K562 (cell line): Measurements from ENCODE around the gene PCBP3.

Experiments used
- CTCF ChIP-seq, 3 experiments: IDR thresholded peaks in 2 of 3; conservative IDR thresholded peaks in 1 of 3; 2 replicates each; pipeline ENCODE4 v1.5.1; 2011 to 2012; ENCODE audit warnings: low read length in 3 of 3, mild to moderate bottlenecking in 3 of 3, control low read depth in 2 of 3, improper control_type of control experiment in 1 of 3, inconsistent platforms in 1 of 3, low read depth in 1 of 3, mixed read lengths in 1 of 3, moderate library complexity in 1 of 3; ENCODE audit not compliant: insufficient read depth in 2 of 3
- NFIC ChIP-seq: fragments of 450-650 bp; IDR thresholded peaks from 2 replicates; pipeline ENCODE4 v1.6.1; 2017; ENCODE audit warnings: mild to moderate bottlenecking, inconsistent platforms
- POLR2A ChIP-seq: fragments of 450-650 bp; conservative IDR thresholded peaks from 2 replicates; pipeline ENCODE4 v1.6.1; 2016
- ZBTB2 ChIP-seq: fragments of 450-650 bp; IDR thresholded peaks from 2 replicates; pipeline ENCODE4 v1.6.1; 2016; ENCODE audit warnings: antibody characterized with exemption
- ZBTB8A ChIP-seq: fragments of 450-650 bp; IDR thresholded peaks from 2 replicates; pipeline ENCODE4 v1.6.1; 2018; ENCODE audit warnings: mild to moderate bottlenecking, moderate library complexity; ENCODE audit not compliant: partially characterized antibody

DNA sequence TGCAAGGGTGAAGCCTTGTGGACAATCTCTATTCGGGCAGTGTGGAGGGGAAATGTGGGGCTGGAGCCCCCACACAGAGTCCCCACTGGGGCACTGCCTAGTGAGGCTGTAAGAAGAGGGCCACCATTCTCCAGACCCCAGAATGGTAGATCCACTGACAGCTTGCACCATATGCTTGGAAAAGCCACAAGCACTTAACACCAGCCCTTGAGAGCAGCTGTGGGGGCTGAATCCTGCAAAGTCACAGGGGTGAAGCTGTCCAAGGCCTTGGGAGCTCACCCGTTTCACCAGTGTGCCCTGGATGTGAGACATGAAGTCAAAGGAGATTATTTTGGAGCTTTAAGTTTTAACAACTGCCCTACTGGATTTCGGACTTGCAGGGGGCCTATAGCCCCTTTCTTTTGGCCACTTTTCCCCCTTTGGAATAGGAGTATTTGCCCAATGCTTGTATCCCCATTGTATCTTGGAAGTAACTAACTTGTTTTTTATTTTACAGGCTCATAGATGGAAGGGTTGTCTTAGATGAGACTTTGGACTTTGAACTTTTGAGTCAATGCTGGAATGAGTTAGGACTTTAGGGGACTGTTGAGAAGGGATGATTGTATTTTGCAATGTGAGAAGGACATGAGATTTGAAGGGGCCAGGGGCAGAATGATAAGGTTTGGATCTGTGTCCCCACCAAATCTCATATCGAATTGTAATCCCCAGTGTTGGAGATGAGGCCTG lies 321.7 kb downstream of the PCBP3 start:
- no peak for TF ChIP-seq NFIC
- TF ChIP-seq CTCF (IDR thresholded peaks at IDR 0.05 in 2 of 3, conservative IDR thresholded peaks at IDR 0.05 in 1 of 3; ENCODE audit: insufficient read depth in 2 of 3, low read depth in 1 of 3, low read length in 3 of 3): no peak
- TF ChIP-seq POLR2A: no peak
- no peak for TF ChIP-seq ZBTB2
- no peak for TF ChIP-seq ZBTB8A
